GM18498 (cell line): ENCODE measurements around the gene TLE3.

Experiments
- ATAC-seq: cut with Tn5 transposase; IDR thresholded peaks from one replicate; pipeline ENCODE4 v1.9.1; 2021; ENCODE audit warnings: mild to moderate bottlenecking, moderate library complexity; ENCODE audit not compliant: unreplicated experiment

TLE3 gene

GRCh38 chr15:70050441-70050840 is 47.3 kb downstream of the TLE3 start:
- ATAC-seq, result no peak

GRCh38 chr15:70049701-70050301 is 47.9 kb downstream of the TLE3 start:
- no peak for ATAC-seq

GRCh38 chr15:70048578-70049514 is 48.9 kb downstream of the TLE3 start:
- no peak for ATAC-seq

GRCh38 chr15:70048198-70048565 is 49.5 kb downstream of the TLE3 start:
- no peak for ATAC-seq

GRCh38 chr15:70047386-70048197 is 50.1 kb downstream of the TLE3 start:
- ATAC-seq, result no peak

GRCh38 chr15:70046679-70047369 is 50.9 kb downstream of the TLE3 start:
- no peak for ATAC-seq

GRCh38 chr15:70045045-70045444 is 52.7 kb downstream of the TLE3 start:
- no peak for ATAC-seq

- no peak for ATAC-seq
Measured at GRCh38 chr15:70044168-70044567, 53.5 kb downstream of the TLE3 start.

- no peak for ATAC-seq
Measured at GRCh38 chr15:70043590-70043989, 54.1 kb downstream of the TLE3 start.

- ATAC-seq, result no peak
Measured at GRCh38 chr15:70042553-70043214, 55.0 kb downstream of the TLE3 start.

- no peak for ATAC-seq
Measured at GRCh38 chr15:70039917-70040316, 57.8 kb downstream of the TLE3 start.

- ATAC-seq, result no peak
Measured at GRCh38 chr15:70038730-70039392, 58.9 kb downstream of the TLE3 start.

GRCh38 chr15:70037292-70037640 is 60.5 kb downstream of the TLE3 start:
- no peak for ATAC-seq

- ATAC-seq, result peak; percentile 77
Measured at GRCh38 chr15:70036585-70037291, 61.0 kb downstream of the TLE3 start.

GRCh38 chr15:70035719-70036077 is 62.0 kb downstream of the TLE3 start:
- peak; percentile 63 for ATAC-seq

- no peak for ATAC-seq
Measured at GRCh38 chr15:70035051-70035718, 62.5 kb downstream of the TLE3 start.

- no peak for ATAC-seq
Measured at GRCh38 chr15:70034596-70034995, 63.1 kb downstream of the TLE3 start.

GRCh38 chr15:70034141-70034540 is 63.6 kb downstream of the TLE3 start:
- ATAC-seq, result no peak
